ENCODE data around the gene MEST. TPM values are rescaled to one million over a fixed set of nuclear protein-coding genes. Genes with fewer than 3 reads are reported as not detected.

The MEST gene, protein sequence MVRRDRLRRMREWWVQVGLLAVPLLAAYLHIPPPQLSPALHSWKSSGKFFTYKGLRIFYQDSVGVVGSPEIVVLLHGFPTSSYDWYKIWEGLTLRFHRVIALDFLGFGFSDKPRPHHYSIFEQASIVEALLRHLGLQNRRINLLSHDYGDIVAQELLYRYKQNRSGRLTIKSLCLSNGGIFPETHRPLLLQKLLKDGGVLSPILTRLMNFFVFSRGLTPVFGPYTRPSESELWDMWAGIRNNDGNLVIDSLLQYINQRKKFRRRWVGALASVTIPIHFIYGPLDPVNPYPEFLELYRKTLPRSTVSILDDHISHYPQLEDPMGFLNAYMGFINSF
- total RNA-seq, result 1.6 and 2.4 TPM in 2 replicates

DNA sequence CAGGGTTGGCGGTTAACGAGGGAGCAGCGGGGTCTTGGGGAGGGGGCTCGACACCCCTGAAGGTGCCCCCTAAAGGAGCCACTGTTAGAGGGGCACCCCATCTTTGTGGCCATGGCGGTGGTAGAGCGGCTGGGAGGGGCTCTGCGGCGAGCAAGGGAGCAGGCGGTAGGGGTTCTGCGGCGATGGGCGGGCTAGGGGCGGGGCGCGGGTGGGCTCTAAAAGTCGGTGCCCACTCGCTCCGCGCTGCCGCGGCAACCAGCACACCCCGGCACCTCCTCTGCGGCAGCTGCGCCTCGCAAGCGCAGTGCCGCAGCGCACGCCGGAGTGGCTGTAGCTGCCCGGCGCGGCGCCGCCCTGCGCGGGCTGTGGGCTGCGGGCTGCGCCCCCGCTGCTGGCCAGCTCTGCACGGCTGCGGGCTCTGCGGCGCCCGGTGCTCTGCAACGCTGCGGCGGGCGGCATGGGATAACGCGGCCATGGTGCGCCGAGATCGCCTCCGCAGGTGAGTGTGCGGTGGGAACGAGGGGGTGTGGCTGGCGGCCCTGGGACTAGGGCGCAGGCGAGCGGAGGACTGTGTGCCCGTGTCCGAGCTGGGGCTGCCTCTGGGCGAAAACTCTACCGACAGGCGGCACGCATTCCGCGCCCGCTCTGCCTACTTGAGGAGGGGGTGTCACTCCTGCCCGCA is at the start of gene MEST:
TSS of gene MEST (plus strand) at position 245 of the 682 bp plus-strand sequence. CDS start at position 474, 229 bp downstream.

Small RNA genes lying within 50 kb of the gene (small RNA-seq; reads per million reads assigned to genes)
- gene MIR335 (not detected), gene RF02148 (not detected), gene RF02149 (not detected), gene RF02150 (not detected)

Other genes with a start within 250 kb of the MEST start
- not detected in 2 replicates for gene CPA2, start 225.2 kb upstream of the MEST start, total RNA-seq
- gene CPA4, start 198.9 kb upstream of the MEST start, total RNA-seq, result 1.3 TPM in 1 of 2 replicates, not detected in the other
- not detected in 2 replicates for gene CPA5, start 147.3 kb upstream of the MEST start, total RNA-seq
- gene CPA1, start 111.6 kb upstream of the MEST start, total RNA-seq, result not detected in 2 replicates
- gene CEP41, start 51.1 kb upstream of the MEST start, total RNA-seq, result 5.5 and 11.2 TPM in 2 replicates
- 41.6 and 63.9 TPM in 2 replicates for gene COPG2, start 176.7 kb downstream of the MEST start, total RNA-seq
- not detected in 2 replicates for gene TSGA13, start 194.5 kb downstream of the MEST start, total RNA-seq
- under 0.01 TPM in 1 of 2 replicates, not detected in the other for gene KLF14, start 242.1 kb downstream of the MEST start, total RNA-seq

Data from placental epithelial cell (primary cell).